Activated naive CD8-positive, alpha-beta T cell treated with anti-CD3 and anti-CD28 coated beads for 36 hours (primary cell): Measurements from ENCODE around the gene CRAT. TPM values are rescaled to one million over a fixed set of nuclear protein-coding genes. Genes with fewer than 3 reads are reported as not detected.

ENCODE experiments used
- DNase-seq: peaks from one replicate; pipeline ENCODE4 v3.0.0; 2021
- H3K27ac Mint-ChIP-seq: one replicate; pipeline ENCODE4 v1.8.0; 2022; ENCODE audit warnings: mild to moderate bottlenecking, moderate library complexity, mixed read lengths
- H3K27me3 Mint-ChIP-seq: one replicate; pipeline ENCODE4 v1.8.0; 2022; ENCODE audit warnings: mild to moderate bottlenecking, mixed read lengths
- H3K36me3 Mint-ChIP-seq: one replicate; pipeline ENCODE4 v1.8.0; 2021; ENCODE audit warnings: mild to moderate bottlenecking, mixed read lengths
- H3K4me1 Mint-ChIP-seq: one replicate; pipeline ENCODE4 v1.8.0; 2021; ENCODE audit warnings: mixed read lengths
- H3K4me3 Mint-ChIP-seq: one replicate; pipeline ENCODE4 v1.8.0; 2022; ENCODE audit warnings: mild to moderate bottlenecking, moderate library complexity, mixed read lengths
- H3K9me3 Mint-ChIP-seq: one replicate; pipeline ENCODE4 v1.8.0; 2022; ENCODE audit warnings: mixed read lengths
- total RNA-seq, 2 experiments: library from RNA; stranded (reverse); gene quantifications; one replicate each; pipeline ENCODE4 v1.2.3, GENCODE V29; 2021

Gene CRAT
- total RNA-seq, 2 experiments from 2014 or later: 7.3 to 7.9 TPM

DNA sequence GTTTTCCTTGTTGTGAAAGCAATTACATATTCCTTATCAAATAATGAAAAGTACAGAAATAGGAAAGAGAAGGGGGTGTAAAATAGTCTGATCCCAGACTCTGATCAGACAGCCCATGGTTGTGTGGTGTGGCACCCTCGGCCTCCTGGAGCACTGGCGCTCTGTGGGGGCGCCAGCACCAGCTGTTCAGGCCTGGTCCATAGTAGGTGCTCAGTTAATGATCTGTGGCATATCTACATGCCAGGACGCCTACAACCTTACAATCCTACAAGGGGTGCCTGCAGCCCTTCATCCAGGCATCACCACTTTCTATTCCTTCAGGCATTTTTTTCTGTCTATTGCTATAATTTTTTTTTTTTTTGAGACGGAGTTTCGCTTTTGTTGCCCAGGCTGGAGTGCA lies 57.6 kb downstream of the CRAT start:
- H3K4me3 Mint-ChIP-seq: no peak overlapping the region
- H3K36me3 Mint-ChIP-seq: peaks cover 2% of the 10 kb centered on the region
- H3K27me3 Mint-ChIP-seq: no peaks in the 10 kb centered on the region
- DNase-seq: no peak
- H3K9me3 Mint-ChIP-seq: no peaks in the 10 kb centered on the region
- no peak overlapping the region for H3K27ac Mint-ChIP-seq
- no peaks in the 10 kb centered on the region for H3K4me1 Mint-ChIP-seq

DNA sequence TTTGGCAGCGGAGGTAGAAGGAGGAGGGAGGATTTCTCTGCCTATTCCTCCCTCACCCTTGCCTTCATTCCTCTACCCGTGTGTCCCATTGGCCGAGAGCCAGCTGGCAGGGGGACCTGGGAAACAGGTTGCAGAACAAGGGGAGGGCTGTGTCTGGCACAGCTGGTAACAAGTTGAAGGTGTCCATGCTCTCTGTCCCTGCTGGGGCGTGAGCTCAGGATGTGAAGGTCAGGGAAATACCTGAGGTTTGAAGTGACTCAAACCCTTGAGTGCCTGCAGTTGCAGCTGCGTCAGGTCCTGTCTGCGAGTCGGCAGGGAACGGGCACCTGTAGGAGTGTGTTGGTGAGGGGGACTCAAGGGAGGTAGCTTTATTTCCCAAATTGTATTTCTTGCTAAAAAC lies 58.0 kb downstream of the CRAT start:
- Mint-ChIP-seq H3K27me3 (no peaks in the 10 kb centered on the region), H3K4me3 (no peak overlapping the region), H3K9me3 (no peaks in the 10 kb centered on the region), H3K27ac (no peak overlapping the region), H3K4me1 (no peaks in the 10 kb centered on the region), H3K36me3 (peaks cover 2% of the 10 kb centered on the region)
- DNase-seq: no peak

Other genes with a start within 250 kb of the CRAT start
- gene KYAT1, start 228.8 kb downstream of the CRAT start, total RNA-seq: 1 to 10 TPM; 7.4 to 9.4 TPM
- 10 to 100 TPM; 19.9 to 20.3 TPM for gene LRRC8A, start 228.7 kb downstream of the CRAT start, total RNA-seq
- gene PHYHD1, start 189.8 kb downstream of the CRAT start, total RNA-seq: under 1 TPM; 0.49 to 0.52 TPM
- 10 to 100 TPM; 10.1 to 11.3 TPM for gene DOLK, start 163.2 kb downstream of the CRAT start, total RNA-seq
- gene NUP188, start 163.1 kb downstream of the CRAT start, total RNA-seq: 100 to 1,000 TPM; 128 to 130 TPM
- 10 to 100 TPM; 42.9 to 46.3 TPM for gene SH3GLB2, start 82.5 kb downstream of the CRAT start, total RNA-seq
- gene MIGA2, start 74.2 kb downstream of the CRAT start, total RNA-seq: 10 to 100 TPM; 26.2 to 29.0 TPM
- 10 to 100 TPM; 17.7 to 20.8 TPM for gene DOLPP1, start 29.7 kb downstream of the CRAT start, total RNA-seq
- 100 to 1,000 TPM; 101 to 104 TPM for gene PTPA, start 622 bp upstream of the CRAT start, total RNA-seq
- gene IER5L, start 67.5 kb upstream of the CRAT start, total RNA-seq: 1 to 10 TPM; 1.1 to 1.2 TPM